Tibial nerve (tissue), 4 donors: Measurements from ENCODE around the gene ACSL5. TPM values are rescaled to one million over a fixed set of nuclear protein-coding genes. Genes with fewer than 3 reads are reported as not detected.

ENCODE experiments used
- DNase-seq, 2 donors: peaks; one replicate each; pipeline ENCODE4 v3.0.0-alpha.2; 2019; ENCODE audit warnings: low spot score in 2 of 2
- H3K27ac ChIP-seq, 4 donors: fragments of 200-600 bp; sonication (generic) in 3 of 4; one replicate each; pipeline ENCODE4 v1.5.1; 2017 to 2019; ENCODE audit warnings: mild to moderate bottlenecking in 1 of 4
- H3K27me3 ChIP-seq, 2 donors: fragments of 200-600 bp; sonication (generic) in 1 of 2; one replicate each; pipeline versions ENCODE4 v1.5.1 to v1.6.0; 2017 to 2019
- H3K36me3 ChIP-seq, 3 donors: fragments of 200-600 bp; sonication (generic); one replicate each; pipeline ENCODE4 v1.5.1; 2018 to 2019
- H3K4me1 ChIP-seq, 4 donors: fragments of 200-600 bp; sonication (generic) in 3 of 4; one replicate each; pipeline ENCODE4 v1.5.1; 2017 to 2019
- H3K4me3 ChIP-seq, 4 donors: fragments of 200-600 bp; sonication (generic) in 3 of 4; one replicate each; pipeline ENCODE4 v1.5.1; 2017 to 2019; ENCODE audit warnings: mild to moderate bottlenecking in 1 of 4, moderate library complexity in 1 of 4
- H3K9me3 ChIP-seq, 4 donors: fragments of 200-600 bp; sonication (generic) in 3 of 4; one replicate each; pipeline ENCODE4 v1.5.1; 2017 to 2019
- EP300 ChIP-seq, 2 donors: sonication (generic); formaldehyde crosslinking; IDR thresholded peaks; one replicate each; pipeline ENCODE4 v1.6.1; 2017; ENCODE audit warnings: antibody characterized with exemption in 2 of 2, mild to moderate bottlenecking in 1 of 2
- POLR2A ChIP-seq, 2 donors: fragments of 450-650 bp; IDR thresholded peaks; one replicate each; pipeline ENCODE4 v1.6.1; 2017; ENCODE audit warnings: antibody characterized with exemption in 2 of 2, mild to moderate bottlenecking in 2 of 2, moderate library complexity in 2 of 2
- WGBS, 2 donors: methylation state at CpG; one replicate each; pipeline ENCODE4 v1.1.5; 2018; 5-methylcytosine and 5-hydroxymethylcytosine counted together
- total RNA-seq, 4 donors: library from RNA; depleted of rRNA; stranded (reverse); fragments of >200 nt; gene quantifications; one replicate each; pipeline ENCODE4 v1.1.0, GENCODE V29; 2016
- TF ChIP-seq, protein P1 (sequence below), 5 experiments: fragments of 200-600 bp in 3 of 5; fragments of 450-650 bp in 2 of 5; sonication (generic) in 3 of 5; IDR thresholded peaks; one replicate each; pipeline ENCODE4 v1.5.1; 2016 to 2019; ENCODE audit warnings: antibody characterized with exemption in 5 of 5, mild to moderate bottlenecking in 3 of 5, moderate library complexity in 2 of 5

The ACSL5 gene
- total RNA-seq, 4 donors from 2014 or later: 12.2 to 22.7 (median 13.1) TPM

DNA sequence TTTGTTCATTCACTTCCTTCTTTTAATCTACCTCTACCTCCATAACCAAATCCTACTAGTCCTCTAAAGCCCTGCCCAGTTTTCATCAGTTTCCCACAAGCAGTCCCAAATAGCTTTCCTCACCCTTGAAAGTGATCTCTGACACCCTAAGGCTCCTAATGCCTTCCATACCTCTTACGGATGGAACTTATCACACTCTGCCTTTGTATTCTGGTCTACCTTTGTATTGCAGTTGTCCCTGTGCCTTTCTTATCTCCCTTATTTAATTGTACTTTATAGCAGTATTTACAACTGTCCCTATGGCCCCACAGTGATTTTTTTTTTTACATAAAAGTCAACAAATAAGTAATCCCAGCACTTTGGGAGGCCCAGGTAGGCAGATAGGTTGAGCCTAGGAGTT, 33.8 kb downstream of the ACSL5 start:
- DNase-seq: no peak
- Histone ChIP-seq H3K27ac (no peak overlapping the region), H3K27me3 (no peaks in the 10 kb centered on the region), H3K36me3 (peaks cover 0 to 11% (median 9%) of the 10 kb centered on the region in 3 donors), H3K4me1 (no peaks in the 10 kb centered on the region), H3K9me3 (no peaks in the 10 kb centered on the region), H3K4me3 (no peak overlapping the region)
- TF ChIP-seq, protein P1, sequence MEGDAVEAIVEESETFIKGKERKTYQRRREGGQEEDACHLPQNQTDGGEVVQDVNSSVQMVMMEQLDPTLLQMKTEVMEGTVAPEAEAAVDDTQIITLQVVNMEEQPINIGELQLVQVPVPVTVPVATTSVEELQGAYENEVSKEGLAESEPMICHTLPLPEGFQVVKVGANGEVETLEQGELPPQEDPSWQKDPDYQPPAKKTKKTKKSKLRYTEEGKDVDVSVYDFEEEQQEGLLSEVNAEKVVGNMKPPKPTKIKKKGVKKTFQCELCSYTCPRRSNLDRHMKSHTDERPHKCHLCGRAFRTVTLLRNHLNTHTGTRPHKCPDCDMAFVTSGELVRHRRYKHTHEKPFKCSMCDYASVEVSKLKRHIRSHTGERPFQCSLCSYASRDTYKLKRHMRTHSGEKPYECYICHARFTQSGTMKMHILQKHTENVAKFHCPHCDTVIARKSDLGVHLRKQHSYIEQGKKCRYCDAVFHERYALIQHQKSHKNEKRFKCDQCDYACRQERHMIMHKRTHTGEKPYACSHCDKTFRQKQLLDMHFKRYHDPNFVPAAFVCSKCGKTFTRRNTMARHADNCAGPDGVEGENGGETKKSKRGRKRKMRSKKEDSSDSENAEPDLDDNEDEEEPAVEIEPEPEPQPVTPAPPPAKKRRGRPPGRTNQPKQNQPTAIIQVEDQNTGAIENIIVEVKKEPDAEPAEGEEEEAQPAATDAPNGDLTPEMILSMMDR (IDR thresholded peaks at IDR 0.05): no peak
- TF ChIP-seq POLR2A (IDR thresholded peaks at IDR 0.05) (no peak), EP300 (IDR thresholded peaks at IDR 0.05) (no peak)
- 89 to 91% methylated on average over 1 of the region's 1 CpG for WGBS, 2 donors

- WGBS, 2 donors: 73 to 75% methylated on average over 2 of the region's 2 CpGs
- H3K9me3 ChIP-seq: no peaks in the 10 kb centered on the region
- H3K4me1 ChIP-seq: no peaks in the 10 kb centered on the region
- no peak for TF ChIP-seq EP300 (IDR thresholded peaks at IDR 0.05)
- TF ChIP-seq, protein P1 (IDR thresholded peaks at IDR 0.05): no peak
- no peak for TF ChIP-seq POLR2A (IDR thresholded peaks at IDR 0.05)
- no peak overlapping the region for H3K27ac ChIP-seq
- no peak overlapping the region for H3K4me3 ChIP-seq
- no peak for DNase-seq
- no peaks in the 10 kb centered on the region for H3K27me3 ChIP-seq
- peaks cover 0 to 16% (median 8%) of the 10 kb centered on the region in 3 donors for H3K36me3 ChIP-seq
Observed at GRCh38 chr10:112409299-112409698, 35.4 kb downstream of the ACSL5 start.

- peaks cover 0 to 16% (median 6%) of the 10 kb centered on the region in 3 donors for H3K36me3 ChIP-seq
- H3K27me3 ChIP-seq: no peaks in the 10 kb centered on the region
- no peak for DNase-seq
- no peak overlapping the region for H3K4me3 ChIP-seq
- H3K9me3 ChIP-seq: no peaks in the 10 kb centered on the region
- H3K4me1 ChIP-seq: no peaks in the 10 kb centered on the region
- no peak overlapping the region for H3K27ac ChIP-seq
- TF ChIP-seq, protein P1 (IDR thresholded peaks at IDR 0.05): no peak
- TF ChIP-seq EP300 (IDR thresholded peaks at IDR 0.05) (no peak), POLR2A (IDR thresholded peaks at IDR 0.05) (no peak)
- WGBS, 2 donors: 78 to 81% methylated on average over 4 of the region's 4 CpGs
Observed at GRCh38 chr10:112409755-112410154, 35.8 kb downstream of the ACSL5 start.

DNA sequence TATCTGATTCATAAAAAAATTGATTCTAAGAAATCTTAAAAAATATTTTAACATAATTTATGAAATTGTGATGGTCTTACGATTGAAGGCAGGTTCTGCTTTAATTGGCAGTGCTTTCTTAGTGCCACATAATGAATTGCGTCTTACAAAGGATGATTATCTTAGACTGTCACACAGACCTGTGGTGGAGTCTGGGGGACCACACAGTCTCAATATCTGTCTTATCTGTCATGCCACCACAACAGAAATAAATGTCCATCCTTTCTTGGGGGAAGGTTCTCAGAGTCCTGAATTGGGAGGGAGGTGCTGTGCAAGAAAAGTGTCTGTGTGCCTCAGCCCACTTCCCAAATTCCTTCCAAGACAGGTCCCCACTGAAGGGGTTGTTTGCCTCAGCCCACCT, 38.8 kb downstream of the ACSL5 start:
- TF ChIP-seq, protein P1 (IDR thresholded peaks at IDR 0.05): no peak
- TF ChIP-seq EP300 (IDR thresholded peaks at IDR 0.05) (no peak), POLR2A (IDR thresholded peaks at IDR 0.05) (no peak)
- H3K4me1 ChIP-seq: no peaks in the 10 kb centered on the region
- H3K36me3 ChIP-seq: peaks cover 0 to 17% (median 3%) of the 10 kb centered on the region in 3 donors
- H3K27ac ChIP-seq: no peak overlapping the region
- no peaks in the 10 kb centered on the region for H3K27me3 ChIP-seq
- no peaks in the 10 kb centered on the region for H3K9me3 ChIP-seq
- H3K4me3 ChIP-seq: no peak overlapping the region
- 91 to 92% methylated on average over 2 of the region's 2 CpGs for WGBS, 2 donors
- no peak for DNase-seq

DNA sequence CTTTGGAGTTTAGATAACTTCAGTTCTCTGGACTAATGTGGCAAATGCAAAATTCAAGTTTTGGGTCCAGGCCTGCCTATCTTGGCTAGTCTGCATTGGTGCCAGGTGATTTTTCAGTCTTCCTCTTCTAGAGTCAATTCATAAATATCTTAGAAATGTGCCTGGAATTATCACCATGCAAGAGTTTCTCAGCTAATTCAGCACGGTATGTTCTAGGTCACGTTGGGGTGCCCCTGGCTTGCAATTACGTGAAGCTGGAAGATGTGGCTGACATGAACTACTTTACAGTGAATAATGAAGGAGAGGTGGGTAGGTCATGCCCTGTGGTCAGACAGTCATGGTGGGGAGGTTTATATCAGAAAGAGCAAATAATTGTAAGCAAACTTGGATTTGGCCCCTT, 47.8 kb downstream of the ACSL5 start:
- Histone ChIP-seq H3K36me3 (peaks cover 0 to 29% (median 0%) of the 10 kb centered on the region in 3 donors), H3K27me3 (no peaks in the 10 kb centered on the region), H3K9me3 (no peaks in the 10 kb centered on the region), H3K4me1 (no peaks in the 10 kb centered on the region), H3K4me3 (no peak overlapping the region), H3K27ac (no peak overlapping the region)
- TF ChIP-seq EP300 (IDR thresholded peaks at IDR 0.05): no peak
- TF ChIP-seq, protein P1 (IDR thresholded peaks at IDR 0.05): no peak
- TF ChIP-seq POLR2A (IDR thresholded peaks at IDR 0.05): no peak
- no peak for DNase-seq
- WGBS, 2 donors: 95% methylated on average over 3 of the region's 3 CpGs
